Liver (tissue), 9 donors: ENCODE measurements around the gene SCP2D1. TPM values are rescaled to one million over a fixed set of nuclear protein-coding genes. Genes with fewer than 3 reads are reported as not detected.

ENCODE experiments used
- DNase-seq: peaks from one replicate; pipeline ENCODE4 v3.0.0-alpha.2; 2017; ENCODE audit warnings: low spot score
- H3K27ac ChIP-seq, 2 donors: one replicate each; pipeline ENCODE4 v1.7.0; 2013; ENCODE audit warnings: inconsistent platforms in 2 of 2, low read length in 2 of 2, control low read depth in 1 of 2, low read depth in 1 of 2, mild to moderate bottlenecking in 1 of 2
- H3K27me3 ChIP-seq, 4 donors: one replicate each; pipeline versions ENCODE4 v1.6.1 to v1.7.0; 2013; ENCODE audit warnings: low read length in 3 of 4, inconsistent platforms in 1 of 4, mild to moderate bottlenecking in 1 of 4, moderate library complexity in 1 of 4; ENCODE audit not compliant: control insufficient read depth in 4 of 4, insufficient read depth in 4 of 4
- H3K36me3 ChIP-seq, 4 donors: one replicate each; pipeline versions ENCODE4 v1.6.1 to v1.7.0; 2013; ENCODE audit warnings: low read length in 3 of 4, mild to moderate bottlenecking in 3 of 4, low read depth in 1 of 4, moderate library complexity in 1 of 4; ENCODE audit not compliant: control insufficient read depth in 4 of 4, insufficient read depth in 3 of 4
- H3K4me1 ChIP-seq, 4 donors: one replicate each; pipeline versions ENCODE4 v1.6.1 to v1.7.0; 2013; ENCODE audit warnings: low read length in 3 of 4, mild to moderate bottlenecking in 3 of 4, moderate library complexity in 1 of 4; ENCODE audit not compliant: control insufficient read depth in 4 of 4, insufficient read depth in 4 of 4
- H3K4me3 ChIP-seq, 3 donors: one replicate each; pipeline versions ENCODE4 v1.6.1 to v1.7.0; 2013; ENCODE audit warnings: low read length in 3 of 3, control low read depth in 1 of 3, low read depth in 1 of 3, mild to moderate bottlenecking in 1 of 3
- H3K9ac ChIP-seq, 2 donors: one replicate each; pipeline ENCODE4 v1.7.0; 2013; ENCODE audit warnings: low read length in 2 of 2, mild to moderate bottlenecking in 2 of 2, moderate library complexity in 2 of 2, control low read depth in 1 of 2, low read depth in 1 of 2
- H3K9me3 ChIP-seq, 4 donors: one replicate each; pipeline versions ENCODE4 v1.6.1 to v1.7.0; 2013; ENCODE audit warnings: low read length in 3 of 4; ENCODE audit not compliant: control insufficient read depth in 4 of 4
- ATF3 ChIP-seq: IDR thresholded peaks from 2 replicates; pipeline ENCODE4 v1.6.1; 2016; ENCODE audit warnings: antibody characterized with exemption
- EGR1 ChIP-seq, 2 donors: IDR thresholded peaks; 2 replicates each; pipeline ENCODE4 v1.6.1; 2016 to 2018; ENCODE audit warnings: antibody characterized with exemption in 2 of 2, low read depth in 2 of 2
- FOXA1 ChIP-seq: IDR thresholded peaks from 2 replicates; pipeline ENCODE4 v1.6.1; 2016; ENCODE audit warnings: antibody characterized with exemption
- FOXA2 ChIP-seq: IDR thresholded peaks from 2 replicates; pipeline ENCODE4 v1.6.1; 2016; ENCODE audit warnings: antibody characterized with exemption
- GABPA ChIP-seq, 2 donors: IDR thresholded peaks in 1 of 2; conservative IDR thresholded peaks in 1 of 2; 2 replicates each; pipeline ENCODE4 v1.6.1; 2016; ENCODE audit warnings: antibody characterized with exemption in 2 of 2, mild to moderate bottlenecking in 1 of 2, moderate library complexity in 1 of 2
- HNF4A ChIP-seq, 2 donors: conservative IDR thresholded peaks; 2 replicates each; pipeline ENCODE4 v1.6.1; 2016; ENCODE audit warnings: antibody characterized with exemption in 2 of 2, mild to moderate bottlenecking in 2 of 2
- HNF4G ChIP-seq: IDR thresholded peaks from 2 replicates; pipeline ENCODE4 v1.6.1; 2016; ENCODE audit warnings: antibody characterized with exemption
- JUND ChIP-seq, 2 donors: IDR thresholded peaks; 2 replicates each; pipeline ENCODE4 v1.6.1; 2016; ENCODE audit warnings: antibody characterized with exemption in 2 of 2
- MAX ChIP-seq: IDR thresholded peaks from 2 replicates; pipeline ENCODE4 v1.6.1; 2016; ENCODE audit warnings: antibody characterized with exemption
- NR2F2 ChIP-seq: IDR thresholded peaks from 2 replicates; pipeline ENCODE4 v1.6.1; 2016; ENCODE audit warnings: antibody characterized with exemption
- RAD21 ChIP-seq, 2 donors: IDR thresholded peaks; 2 replicates each; pipeline ENCODE4 v1.6.1; 2016; ENCODE audit warnings: antibody characterized with exemption in 2 of 2, mild to moderate bottlenecking in 2 of 2
- REST ChIP-seq: IDR thresholded peaks from 2 replicates; pipeline ENCODE4 v1.6.1; 2016; ENCODE audit warnings: antibody characterized with exemption, mild to moderate bottlenecking
- RXRA ChIP-seq, 2 donors: IDR thresholded peaks; 2 replicates each; pipeline ENCODE4 v1.6.1; 2017 to 2018; ENCODE audit warnings: antibody characterized with exemption in 2 of 2, mild to moderate bottlenecking in 1 of 2
- SP1 ChIP-seq: IDR thresholded peaks from 2 replicates; pipeline ENCODE4 v1.6.1; 2018; ENCODE audit warnings: antibody characterized with exemption, mild to moderate bottlenecking
- TAF1 ChIP-seq: conservative IDR thresholded peaks from 2 replicates; pipeline ENCODE4 v1.6.1; 2016; ENCODE audit warnings: antibody characterized with exemption, mild to moderate bottlenecking
- YY1 ChIP-seq: IDR thresholded peaks from 2 replicates; pipeline ENCODE4 v1.6.1; 2016; ENCODE audit warnings: antibody characterized with exemption, mild to moderate bottlenecking
- WGBS: extraction: QIAGEN DNeasy Blood & Tissue Kit; methylation state at CpG from one replicate; pipeline ENCODE4 v1.1.7; 2013; 5-methylcytosine and 5-hydroxymethylcytosine counted together
- polyA plus RNA-seq, 2 donors: library from polyadenylated mRNA; stranded (reverse) in 1 of 2; unstranded in 1 of 2; fragments of 200-250 nt in 1 of 2; fragments of >200 nt in 1 of 2; fragmentation: Nextera tagmentation in 1 of 2; extraction: Ambion mirVana in 1 of 2; gene quantifications; one replicate each; pipeline versions ENCODE4 v1.2.1 to v1.2.3, GENCODE V29; 2013 to 2015
- total RNA-seq, 2 donors: library from RNA; depleted of rRNA; stranded (reverse); fragments of >200 nt; gene quantifications; one replicate each; pipeline ENCODE4 v1.2.3, GENCODE V29; 2014
- TF ChIP-seq, protein P1 (sequence below): fragments of 150-350 bp; IDR thresholded peaks from 2 replicates; pipeline ENCODE4 v1.5.1; 2017; ENCODE audit warnings: improper control_type of control experiment, low read depth, low read length; ENCODE audit not compliant: missing input control
- donor health status: healthy.
- donor health status: healthy.
- donor health status: healthy.
- donor health status: healthy.
- donor health status: healthy.

Gene SCP2D1
- total and polyA plus RNA-seq, 4 donors: not detected

GRCh38 chr20:18780385-18781130 is 33.0 kb upstream of the SCP2D1 start:
- Histone ChIP-seq H3K9ac (no peak overlapping the region), H3K27me3 (peaks cover 0 to 3% (median 0%) of the 10 kb centered on the region in 4 donors), H3K4me1 (no peaks in the 10 kb centered on the region), H3K27ac (no peak overlapping the region), H3K36me3 (no peaks in the 10 kb centered on the region), H3K4me3 (no peak overlapping the region), H3K9me3 (peaks cover 0 to 3% (median 0%) of the 10 kb centered on the region in 4 donors)
- 90% methylated on average over 9 of the region's 9 CpGs for WGBS
- no peak for DNase-seq
- no peak for TF ChIP-seq JUND (IDR thresholded peaks at IDR 0.05)
- TF ChIP-seq FOXA1: no peak
- no peak for TF ChIP-seq YY1
- TF ChIP-seq RAD21 (IDR thresholded peaks at IDR 0.05): no peak
- no peak for TF ChIP-seq MAX
- no peak for TF ChIP-seq GABPA (IDR thresholded peaks at IDR 0.05 in 1 of 2, conservative IDR thresholded peaks at IDR 0.05 in 1 of 2)
- TF ChIP-seq HNF4A (conservative IDR thresholded peaks at IDR 0.05): no peak
- TF ChIP-seq FOXA2: no peak
- no peak for TF ChIP-seq ATF3
- no peak for TF ChIP-seq SP1
- TF ChIP-seq TAF1: no peak
- TF ChIP-seq HNF4G: no peak

- no peak for DNase-seq
- Histone ChIP-seq H3K27me3 (peaks cover 0 to 2% (median 0%) of the 10 kb centered on the region in 4 donors), H3K4me1 (no peaks in the 10 kb centered on the region), H3K36me3 (no peaks in the 10 kb centered on the region), H3K27ac (no peak overlapping the region), H3K9me3 (peaks cover 0 to 3% (median 0%) of the 10 kb centered on the region in 4 donors), H3K4me3 (no peak overlapping the region), H3K9ac (no peak overlapping the region)
- WGBS: 70% methylated on average over 3 of the region's 3 CpGs
- TF ChIP-seq RAD21 (IDR thresholded peaks at IDR 0.05): no peak
- TF ChIP-seq RXRA (IDR thresholded peaks at IDR 0.05): no peak
- TF ChIP-seq HNF4G: no peak
- TF ChIP-seq, protein P1, sequence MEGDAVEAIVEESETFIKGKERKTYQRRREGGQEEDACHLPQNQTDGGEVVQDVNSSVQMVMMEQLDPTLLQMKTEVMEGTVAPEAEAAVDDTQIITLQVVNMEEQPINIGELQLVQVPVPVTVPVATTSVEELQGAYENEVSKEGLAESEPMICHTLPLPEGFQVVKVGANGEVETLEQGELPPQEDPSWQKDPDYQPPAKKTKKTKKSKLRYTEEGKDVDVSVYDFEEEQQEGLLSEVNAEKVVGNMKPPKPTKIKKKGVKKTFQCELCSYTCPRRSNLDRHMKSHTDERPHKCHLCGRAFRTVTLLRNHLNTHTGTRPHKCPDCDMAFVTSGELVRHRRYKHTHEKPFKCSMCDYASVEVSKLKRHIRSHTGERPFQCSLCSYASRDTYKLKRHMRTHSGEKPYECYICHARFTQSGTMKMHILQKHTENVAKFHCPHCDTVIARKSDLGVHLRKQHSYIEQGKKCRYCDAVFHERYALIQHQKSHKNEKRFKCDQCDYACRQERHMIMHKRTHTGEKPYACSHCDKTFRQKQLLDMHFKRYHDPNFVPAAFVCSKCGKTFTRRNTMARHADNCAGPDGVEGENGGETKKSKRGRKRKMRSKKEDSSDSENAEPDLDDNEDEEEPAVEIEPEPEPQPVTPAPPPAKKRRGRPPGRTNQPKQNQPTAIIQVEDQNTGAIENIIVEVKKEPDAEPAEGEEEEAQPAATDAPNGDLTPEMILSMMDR: no peak
- no peak for TF ChIP-seq REST
- TF ChIP-seq SP1: no peak
- no peak for TF ChIP-seq EGR1 (IDR thresholded peaks at IDR 0.05; ENCODE audit: low read depth in 2 of 2)
- no peak for TF ChIP-seq FOXA2
- no peak for TF ChIP-seq ATF3
- no peak for TF ChIP-seq NR2F2
Observed at GRCh38 chr20:18781509-18781908, 32.1 kb upstream of the SCP2D1 start.
